Measurements from ENCODE around the gene CSNK1A1.

Gene CSNK1A1

DNA sequence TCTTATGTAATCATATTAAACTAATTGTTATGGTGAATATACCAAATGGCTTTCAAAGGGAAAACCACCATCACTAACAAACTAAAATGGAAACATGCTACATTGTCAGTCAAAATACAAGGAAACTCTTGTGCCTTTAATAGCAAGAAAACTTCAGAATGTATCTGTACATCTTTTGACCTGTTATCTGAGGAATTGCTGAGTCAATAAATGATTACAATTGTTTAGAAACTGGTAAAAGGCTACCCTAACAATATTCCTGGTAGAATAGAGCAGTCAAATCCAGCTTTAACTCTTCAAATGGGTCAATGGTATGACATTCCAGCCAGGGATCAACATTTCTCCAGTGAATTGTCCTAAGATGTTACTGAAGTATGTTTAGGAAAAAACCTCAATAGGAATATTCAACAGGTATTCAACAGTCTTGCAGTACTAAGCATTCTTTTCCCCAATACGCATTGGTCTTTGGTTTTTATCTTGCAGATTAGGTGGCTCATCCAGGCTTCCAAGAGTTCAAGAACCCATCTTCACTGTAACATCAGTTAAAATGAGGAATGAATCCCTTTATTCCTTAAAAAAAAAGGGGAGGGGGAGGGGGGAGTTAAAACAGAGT is 52.4 kb downstream of the CSNK1A1 start:
- CTCF ChIA-PET, result interaction anchor here (1.2 to 1.4 kb wide), 2 partner anchors 47 to 127 kb away, joined by 3 to 5 read pairs; no protein-coding TSS in a partner anchor
- DNase-seq (ENCODE audit: extremely low spot score), result no peak
- POLR2A ChIA-PET, result no interaction called here
- TF ChIP-seq, protein P1, sequence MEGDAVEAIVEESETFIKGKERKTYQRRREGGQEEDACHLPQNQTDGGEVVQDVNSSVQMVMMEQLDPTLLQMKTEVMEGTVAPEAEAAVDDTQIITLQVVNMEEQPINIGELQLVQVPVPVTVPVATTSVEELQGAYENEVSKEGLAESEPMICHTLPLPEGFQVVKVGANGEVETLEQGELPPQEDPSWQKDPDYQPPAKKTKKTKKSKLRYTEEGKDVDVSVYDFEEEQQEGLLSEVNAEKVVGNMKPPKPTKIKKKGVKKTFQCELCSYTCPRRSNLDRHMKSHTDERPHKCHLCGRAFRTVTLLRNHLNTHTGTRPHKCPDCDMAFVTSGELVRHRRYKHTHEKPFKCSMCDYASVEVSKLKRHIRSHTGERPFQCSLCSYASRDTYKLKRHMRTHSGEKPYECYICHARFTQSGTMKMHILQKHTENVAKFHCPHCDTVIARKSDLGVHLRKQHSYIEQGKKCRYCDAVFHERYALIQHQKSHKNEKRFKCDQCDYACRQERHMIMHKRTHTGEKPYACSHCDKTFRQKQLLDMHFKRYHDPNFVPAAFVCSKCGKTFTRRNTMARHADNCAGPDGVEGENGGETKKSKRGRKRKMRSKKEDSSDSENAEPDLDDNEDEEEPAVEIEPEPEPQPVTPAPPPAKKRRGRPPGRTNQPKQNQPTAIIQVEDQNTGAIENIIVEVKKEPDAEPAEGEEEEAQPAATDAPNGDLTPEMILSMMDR (IDR thresholded peaks at IDR 0.05; ENCODE audit: control extremely low read depth, extremely low read depth, low read depth, missing control alignments), result no peak

DNA sequence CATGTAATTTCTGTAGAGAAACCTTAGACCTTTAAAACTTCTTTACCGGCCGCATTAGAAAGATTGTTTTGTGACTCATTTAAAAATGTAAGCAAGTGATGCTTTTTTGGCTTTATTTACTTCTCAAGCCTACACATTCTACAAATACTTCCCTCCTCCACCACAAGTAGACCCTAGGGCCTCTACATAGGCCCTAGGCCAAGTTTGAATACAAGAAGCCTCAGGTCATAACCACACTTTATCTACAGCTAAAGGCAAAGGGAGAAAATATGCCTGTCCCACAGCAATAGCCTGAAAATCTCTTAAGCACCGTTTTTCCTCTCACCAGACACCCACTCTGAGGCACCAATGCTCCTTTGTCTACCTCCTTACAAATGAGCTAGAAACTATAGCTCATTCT is 53.9 kb downstream of the CSNK1A1 start:
- no peak for DNase-seq (ENCODE audit: extremely low spot score)
- TF ChIP-seq, protein P1 (IDR thresholded peaks at IDR 0.05; ENCODE audit: control extremely low read depth, extremely low read depth, low read depth, missing control alignments), result no peak
- ChIA-PET POLR2A (interaction anchor here (0.6 kb wide), 1 partner anchor 205 kb away, joined by 3 read pairs; no protein-coding TSS in a partner anchor), CTCF (interaction anchor here (0.6 to 1.7 kb wide), 3 partner anchors 9 to 45 kb away, joined by 3 to 5 read pairs (median 3); no protein-coding TSS in a partner anchor)

DNA sequence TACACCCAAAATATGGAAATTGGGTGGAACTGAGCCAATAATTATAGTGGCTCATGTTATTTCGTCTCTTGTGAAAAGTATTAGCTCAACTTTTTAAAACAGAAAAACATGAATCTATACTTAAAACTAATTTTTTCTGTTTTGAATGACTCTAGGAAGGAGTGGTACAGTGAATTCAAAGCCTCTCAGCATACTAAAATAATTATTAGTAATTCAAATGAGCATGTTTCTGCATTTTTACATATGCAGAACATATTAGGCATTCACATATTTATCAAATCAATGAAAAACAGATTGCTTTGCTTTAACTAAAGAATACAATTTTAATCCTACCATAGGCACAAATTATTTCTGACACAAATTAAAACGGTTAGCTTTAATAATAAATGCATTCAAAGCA is 54.3 kb downstream of the CSNK1A1 start:
- ChIA-PET CTCF (interaction anchor here (1.3 to 1.7 kb wide), 2 partner anchors 10 to 11 kb away, joined by 3 to 5 read pairs; no protein-coding TSS in a partner anchor), POLR2A (no interaction called here)
- TF ChIP-seq, protein P1 (IDR thresholded peaks at IDR 0.05; ENCODE audit: control extremely low read depth, extremely low read depth, low read depth, missing control alignments), result no peak
- no peak for DNase-seq (ENCODE audit: extremely low spot score)

DNA sequence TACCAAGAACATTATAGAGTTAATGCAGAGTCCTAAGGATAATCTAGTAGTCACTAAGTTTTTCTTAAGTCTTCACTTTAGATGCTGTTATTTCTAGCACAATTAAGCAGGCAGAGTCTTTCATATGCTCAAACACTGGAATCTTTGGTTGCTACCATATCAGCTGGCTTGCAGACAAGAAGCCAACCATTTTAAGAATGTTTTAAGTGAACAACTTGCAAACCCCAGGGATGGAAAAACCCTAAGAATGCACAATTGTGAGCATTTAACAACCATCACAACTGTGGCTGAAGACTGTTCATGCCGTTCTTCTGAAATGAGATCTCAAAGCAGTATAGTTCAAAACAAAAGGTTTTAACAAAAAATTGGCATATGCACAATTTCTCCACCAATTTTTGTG is 55.1 kb downstream of the CSNK1A1 start:
- POLR2A ChIA-PET, result no interaction called here
- DNase-seq (ENCODE audit: extremely low spot score), result no peak
- CTCF ChIA-PET, result interaction anchor here (1.7 kb wide), 1 partner anchor 10 kb away, joined by 5 read pairs; no protein-coding TSS in a partner anchor
- TF ChIP-seq, protein P1 (IDR thresholded peaks at IDR 0.05; ENCODE audit: control extremely low read depth, extremely low read depth, low read depth, missing control alignments), result no peak

DNA sequence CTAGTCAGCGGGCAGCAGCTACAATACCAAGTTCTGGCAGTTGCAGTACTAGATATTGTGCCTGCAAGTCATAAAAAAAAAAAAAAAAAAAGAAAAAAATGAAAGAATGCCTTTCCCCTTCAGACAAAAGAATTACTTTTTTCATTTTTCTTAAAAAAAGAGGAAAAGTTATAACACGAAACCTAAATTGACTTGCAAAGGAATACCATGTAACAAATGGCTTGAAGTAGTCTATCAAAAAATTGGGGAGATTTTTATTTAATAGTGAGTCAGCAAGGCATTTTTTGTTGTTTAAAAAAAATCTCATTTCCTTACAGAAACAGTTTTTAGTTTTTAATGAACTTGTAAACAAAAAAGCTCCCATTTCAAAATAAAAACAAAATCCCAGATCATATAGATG is 55.6 kb downstream of the CSNK1A1 start:
- POLR2A ChIA-PET, result no interaction called here
- TF ChIP-seq, protein P1 (IDR thresholded peaks at IDR 0.05; ENCODE audit: control extremely low read depth, extremely low read depth, low read depth, missing control alignments), result no peak
- CTCF ChIA-PET, result no interaction called here

DNA sequence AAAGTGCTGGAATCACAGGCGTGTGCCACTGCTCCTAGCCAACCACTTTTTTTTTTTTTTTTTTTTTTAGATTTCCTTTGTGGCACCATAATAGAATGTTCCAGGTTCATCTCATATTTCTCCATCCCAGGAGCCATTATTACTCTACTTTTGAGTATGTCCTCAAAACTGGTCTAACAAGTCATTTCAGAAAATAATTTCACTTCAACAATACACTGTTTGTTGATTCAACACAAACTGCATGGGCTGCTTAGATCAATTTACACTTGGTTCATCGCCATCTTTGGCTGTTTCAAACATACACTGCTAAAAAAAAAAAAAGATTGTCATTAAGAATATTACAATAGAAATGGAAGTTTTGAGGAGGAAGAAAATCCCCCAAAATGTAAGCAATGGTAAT is 57.9 kb downstream of the CSNK1A1 start:
- TF ChIP-seq, protein P1 (IDR thresholded peaks at IDR 0.05; ENCODE audit: control extremely low read depth, extremely low read depth, low read depth, missing control alignments), result no peak
- ChIA-PET POLR2A (no interaction called here), CTCF (interaction anchor here (1.0 to 1.9 kb wide), 4 partner anchors 16 to 58 kb away, joined by 3 to 5 read pairs (median 3); partner anchors contain the start of gene CSNK1A1)
- no peak for DNase-seq (ENCODE audit: extremely low spot score)

More for the DNA sequence above, 55.6 kb downstream of the CSNK1A1 start:
- DNase-seq (ENCODE audit: extremely low spot score), result no peak

Measured in GM10248 (cell line).